ENCODE measurements around the gene GLP2R.

GRCh38 chr17:9880582-9880999 is 54.9 kb downstream of the GLP2R start:
- TF ChIP-seq EZH2 (IDR thresholded peaks at IDR 0.05; ENCODE audit: insufficient read depth, poor library complexity, severe bottlenecking) (no peak), EZH2phosphoT487 (IDR thresholded peaks at IDR 0.05; ENCODE audit: insufficient read depth, low read depth) (no peak)

Measured in GM23248 (cell line).